Measurements from ENCODE around the gene CHPF.

DNA sequence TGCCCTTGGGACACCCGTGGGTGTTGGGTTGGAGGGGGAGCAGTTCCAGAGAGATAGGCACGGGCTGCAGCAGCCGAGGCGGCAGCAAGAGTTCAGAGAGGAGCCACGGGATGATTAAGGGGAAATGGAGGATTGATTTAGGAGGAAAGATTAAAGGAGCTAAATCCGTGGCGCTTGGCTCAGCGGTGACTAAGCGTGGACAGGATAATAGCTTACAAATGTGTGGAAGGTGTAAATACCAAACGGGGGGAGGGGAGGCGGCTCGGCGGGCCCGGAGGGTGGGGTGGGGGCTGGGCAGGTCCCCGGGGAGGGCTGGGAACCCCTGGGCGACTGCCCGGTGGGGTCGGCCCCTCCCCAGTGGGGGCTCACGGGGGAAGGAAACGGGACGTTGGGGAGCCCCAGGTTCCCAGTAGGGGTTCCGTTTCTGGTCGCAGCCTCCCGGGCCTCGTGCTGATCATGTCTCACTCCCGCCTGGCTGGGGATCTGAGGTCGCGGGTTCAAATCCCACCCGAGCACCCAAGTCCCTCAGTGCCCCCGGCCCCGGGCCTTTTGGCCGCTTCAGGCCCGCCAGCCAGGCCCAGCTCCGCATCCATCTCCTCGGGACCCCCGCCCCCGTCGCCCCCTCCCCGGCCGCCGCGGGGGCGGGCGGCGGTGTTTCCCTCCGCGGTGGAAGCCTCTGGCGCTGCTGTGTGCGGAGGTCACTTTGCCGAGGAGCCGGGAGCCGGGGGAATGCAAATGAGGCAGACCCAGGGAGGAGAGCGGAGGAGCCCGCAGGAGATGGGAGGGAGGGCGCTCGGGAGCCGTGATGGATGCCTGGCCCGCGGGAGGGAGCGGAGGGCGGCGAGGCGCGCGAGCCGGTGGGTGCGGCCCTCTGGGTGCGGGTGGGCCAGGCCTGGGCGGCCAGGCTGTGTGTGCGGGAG, 21.2 kb downstream of the CHPF start:
- no peak for TF ChIP-seq POLR2A (IDR thresholded peaks at IDR 0.05)
- TF ChIP-seq, protein P1, sequence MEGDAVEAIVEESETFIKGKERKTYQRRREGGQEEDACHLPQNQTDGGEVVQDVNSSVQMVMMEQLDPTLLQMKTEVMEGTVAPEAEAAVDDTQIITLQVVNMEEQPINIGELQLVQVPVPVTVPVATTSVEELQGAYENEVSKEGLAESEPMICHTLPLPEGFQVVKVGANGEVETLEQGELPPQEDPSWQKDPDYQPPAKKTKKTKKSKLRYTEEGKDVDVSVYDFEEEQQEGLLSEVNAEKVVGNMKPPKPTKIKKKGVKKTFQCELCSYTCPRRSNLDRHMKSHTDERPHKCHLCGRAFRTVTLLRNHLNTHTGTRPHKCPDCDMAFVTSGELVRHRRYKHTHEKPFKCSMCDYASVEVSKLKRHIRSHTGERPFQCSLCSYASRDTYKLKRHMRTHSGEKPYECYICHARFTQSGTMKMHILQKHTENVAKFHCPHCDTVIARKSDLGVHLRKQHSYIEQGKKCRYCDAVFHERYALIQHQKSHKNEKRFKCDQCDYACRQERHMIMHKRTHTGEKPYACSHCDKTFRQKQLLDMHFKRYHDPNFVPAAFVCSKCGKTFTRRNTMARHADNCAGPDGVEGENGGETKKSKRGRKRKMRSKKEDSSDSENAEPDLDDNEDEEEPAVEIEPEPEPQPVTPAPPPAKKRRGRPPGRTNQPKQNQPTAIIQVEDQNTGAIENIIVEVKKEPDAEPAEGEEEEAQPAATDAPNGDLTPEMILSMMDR (IDR thresholded peaks at IDR 0.05): no peak

All from esophagus squamous epithelium (tissue), 4 donors.